Cardiac fibroblast (primary cell): ENCODE data around the gene NDEL1.
A peak's percentile ranks its signal among the peaks of the same experiment; 100 is the strongest.

ENCODE experiments used
- DNase-seq, 2 donors: peaks; one replicate each; pipeline versions ENCODE4 v3.0.0 to v3.0.0-alpha.2; 2010; ENCODE audit warnings: low read depth in 2 of 2
- H3K4me3 ChIP-seq, 2 donors: replicated peaks in 1 of 2; 1 replicate in 1 of 2; 2 replicates in 1 of 2; pipeline ENCODE4 v1.5.1; 2011; ENCODE audit warnings: low read depth in 2 of 2, low read length in 2 of 2, mild to moderate bottlenecking in 2 of 2, moderate library complexity in 1 of 2
- TF ChIP-seq, protein P1 (sequence below): IDR thresholded peaks from one replicate; pipeline ENCODE4 v1.5.1; 2011; ENCODE audit warnings: low read depth, mild to moderate bottlenecking, low read length, inconsistent platforms

The NDEL1 gene

DNA sequence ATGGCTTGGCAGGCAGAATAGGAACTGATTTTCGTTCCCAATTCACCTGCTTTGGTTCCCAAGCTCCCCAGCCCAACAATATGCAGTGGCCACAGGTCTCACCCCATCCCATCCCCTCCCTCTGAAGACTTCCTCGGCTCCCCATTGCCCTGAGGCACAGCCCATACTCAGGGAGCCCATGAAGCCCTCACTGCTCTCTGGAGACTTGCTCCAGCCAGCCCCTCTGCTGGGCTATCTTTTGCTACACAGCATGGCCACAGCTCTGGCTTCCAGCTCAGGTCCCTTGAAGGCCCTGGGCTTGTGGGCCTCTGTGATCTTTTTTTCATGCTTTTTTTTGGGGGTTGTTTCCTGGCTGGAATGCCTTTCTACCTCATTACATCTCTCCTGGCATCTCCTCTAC lies 29.5 kb upstream of the NDEL1 start:
- TF ChIP-seq, protein P1, sequence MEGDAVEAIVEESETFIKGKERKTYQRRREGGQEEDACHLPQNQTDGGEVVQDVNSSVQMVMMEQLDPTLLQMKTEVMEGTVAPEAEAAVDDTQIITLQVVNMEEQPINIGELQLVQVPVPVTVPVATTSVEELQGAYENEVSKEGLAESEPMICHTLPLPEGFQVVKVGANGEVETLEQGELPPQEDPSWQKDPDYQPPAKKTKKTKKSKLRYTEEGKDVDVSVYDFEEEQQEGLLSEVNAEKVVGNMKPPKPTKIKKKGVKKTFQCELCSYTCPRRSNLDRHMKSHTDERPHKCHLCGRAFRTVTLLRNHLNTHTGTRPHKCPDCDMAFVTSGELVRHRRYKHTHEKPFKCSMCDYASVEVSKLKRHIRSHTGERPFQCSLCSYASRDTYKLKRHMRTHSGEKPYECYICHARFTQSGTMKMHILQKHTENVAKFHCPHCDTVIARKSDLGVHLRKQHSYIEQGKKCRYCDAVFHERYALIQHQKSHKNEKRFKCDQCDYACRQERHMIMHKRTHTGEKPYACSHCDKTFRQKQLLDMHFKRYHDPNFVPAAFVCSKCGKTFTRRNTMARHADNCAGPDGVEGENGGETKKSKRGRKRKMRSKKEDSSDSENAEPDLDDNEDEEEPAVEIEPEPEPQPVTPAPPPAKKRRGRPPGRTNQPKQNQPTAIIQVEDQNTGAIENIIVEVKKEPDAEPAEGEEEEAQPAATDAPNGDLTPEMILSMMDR = no peak
- H3K4me3 ChIP-seq = no peak overlapping the region

DNA sequence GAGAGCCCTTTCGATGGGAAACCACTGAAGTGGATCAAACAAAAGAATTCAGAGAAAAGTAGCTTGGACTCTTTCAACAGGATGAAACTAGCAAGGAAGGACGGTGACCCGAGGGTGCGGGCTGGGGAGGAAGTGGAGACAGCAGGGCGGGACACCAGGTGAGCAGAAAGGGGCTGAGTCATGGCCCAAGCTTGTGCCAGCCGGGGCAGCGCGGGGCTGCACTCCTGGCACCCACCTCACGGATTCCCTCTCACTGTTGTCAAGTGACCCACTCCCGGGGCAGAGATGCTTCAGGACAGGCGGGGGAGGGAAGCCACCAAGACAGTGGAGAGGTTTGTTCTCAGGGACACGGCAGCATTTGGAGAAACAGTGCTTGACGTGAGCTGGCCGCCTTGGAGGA lies 27.3 kb upstream of the NDEL1 start:
- TF ChIP-seq, protein P1 = no peak
- no peak for DNase-seq
- H3K4me3 ChIP-seq = no peak overlapping the region

More for the DNA sequence above, 29.5 kb upstream of the NDEL1 start:
- DNase-seq = no peak

DNA sequence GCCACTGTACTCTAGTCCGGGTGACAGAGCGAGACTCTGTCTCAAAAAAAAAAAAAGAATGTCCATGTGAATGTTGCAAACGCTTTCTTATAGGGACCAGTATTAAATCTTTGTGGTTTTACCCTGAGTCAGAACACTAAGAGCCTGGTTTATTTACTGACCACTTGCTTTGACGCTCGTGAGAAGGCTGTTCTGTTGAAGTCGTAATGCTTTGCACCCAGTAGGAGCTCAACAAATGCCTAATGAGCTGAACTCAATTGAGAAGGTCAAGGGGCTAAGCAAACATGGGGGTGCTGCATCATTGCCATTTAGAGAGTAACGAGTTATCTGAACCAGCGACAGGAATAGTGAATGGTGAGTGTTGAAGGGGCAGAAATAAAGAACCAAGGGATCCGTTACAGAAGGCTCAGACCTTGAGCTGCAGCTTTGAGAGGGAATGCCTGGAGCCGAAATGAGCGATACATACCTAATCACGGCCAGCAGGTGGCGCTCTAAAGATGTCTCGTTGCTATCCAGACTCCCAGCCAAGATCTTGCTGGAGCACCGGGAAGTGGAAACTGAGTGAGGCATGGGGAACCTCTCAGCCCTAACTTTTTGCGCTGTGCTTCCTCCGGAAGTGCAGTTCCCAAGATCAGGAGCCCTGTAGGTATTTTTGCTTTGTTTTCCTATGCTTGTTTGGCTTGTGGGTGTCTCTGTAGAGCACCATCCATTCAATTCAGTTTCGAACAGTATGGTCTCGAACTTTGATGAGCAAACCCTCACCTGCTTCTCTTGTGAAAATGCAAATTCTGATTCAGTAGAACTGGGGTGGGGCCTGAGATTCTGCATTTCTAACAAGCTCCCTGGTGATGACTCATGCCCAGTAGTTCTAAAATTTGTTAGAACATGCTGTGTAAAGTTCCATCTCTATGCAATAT lies 25.5 kb upstream of the NDEL1 start:
- TF ChIP-seq, protein P1 = peak; percentile 81
- H3K4me3 ChIP-seq = no peak overlapping the region
- DNase-seq = peak; percentile 87 to 93

DNA sequence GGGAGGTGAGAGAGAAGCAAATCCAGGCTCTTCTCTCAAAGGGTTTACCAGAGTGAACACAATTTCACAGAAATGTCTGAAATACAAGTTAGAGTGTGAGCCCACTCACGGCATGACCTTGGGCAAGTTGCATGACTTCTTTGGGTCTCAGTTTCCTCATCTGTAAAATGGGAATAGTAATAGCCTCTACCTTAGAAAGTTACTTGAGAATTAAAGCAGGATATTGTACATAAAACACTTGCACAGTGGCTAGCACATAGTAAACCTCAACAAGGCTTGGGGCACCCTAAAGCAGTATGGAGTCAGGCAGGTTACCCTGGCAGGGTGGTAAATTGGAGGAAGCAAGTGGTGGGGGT lies 24.8 kb upstream of the NDEL1 start:
- no peak for DNase-seq
- H3K4me3 ChIP-seq = no peak overlapping the region
- TF ChIP-seq, protein P1 = no peak

DNA sequence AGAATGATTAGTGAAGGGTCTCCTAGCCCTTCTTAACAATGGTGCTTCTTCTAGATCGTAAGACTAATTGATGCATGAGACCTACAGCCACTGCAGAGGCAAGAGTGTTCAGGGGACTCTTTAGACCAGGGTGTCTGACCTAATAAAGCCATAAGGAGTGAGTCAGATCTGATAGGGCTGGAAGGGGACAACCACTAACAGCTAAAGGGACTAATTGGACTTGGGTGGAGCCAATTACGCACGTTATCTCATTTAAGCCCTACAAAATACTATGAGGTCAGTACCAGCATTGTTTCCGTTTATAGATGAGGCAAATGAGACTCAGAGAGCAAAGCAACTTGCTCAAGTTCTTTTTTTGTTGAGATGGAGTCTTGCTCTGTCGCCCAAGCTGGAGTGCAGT lies 23.6 kb upstream of the NDEL1 start:
- H3K4me3 ChIP-seq = no peak overlapping the region
- DNase-seq = no peak
- TF ChIP-seq, protein P1 = no peak

DNA sequence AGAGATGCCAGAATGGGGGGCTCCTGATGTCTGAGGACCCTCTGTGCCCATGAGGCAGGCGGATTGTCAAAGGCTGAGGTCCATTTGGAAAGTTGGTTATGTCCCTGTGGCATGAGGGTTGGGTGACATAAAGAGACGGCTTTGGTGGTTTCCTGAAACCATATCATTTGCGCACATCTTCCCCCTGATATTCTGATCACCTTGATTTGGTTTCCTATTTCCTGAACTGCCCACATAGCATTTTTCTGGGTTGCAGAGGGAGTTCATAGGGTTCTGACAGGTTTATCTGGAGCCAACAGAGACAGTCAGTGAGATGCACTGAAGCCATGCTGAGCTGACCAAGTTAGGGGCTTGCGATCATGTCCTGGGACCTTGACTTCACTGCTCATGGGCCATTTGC lies 22.4 kb upstream of the NDEL1 start:
- TF ChIP-seq, protein P1 = no peak
- no peak overlapping the region for H3K4me3 ChIP-seq

More for the DNA sequence above, 22.4 kb upstream of the NDEL1 start:
- DNase-seq = no peak
